DOHH2 (cell line): ENCODE results near the gene SDC1.
"Not testable (repeated sequence)": the region's sequence is repeated elsewhere in the genome, so short reads cannot be mapped to it uniquely, and the experiment has no call there.

Experiments used
- H3F3A ChIP-seq: fragments of 200-600 bp; sonication (generic), shearing (Covaris generic); 2 replicates; pipeline ENCODE4 v1.6.0; 2016; ENCODE audit warnings: antibody characterized with exemption, mild to moderate bottlenecking; ENCODE audit not compliant: control insufficient read depth, insufficient read depth
- H3K27ac ChIP-seq: fragments of 200-600 bp; sonication (generic); 2 replicates; pipeline ENCODE4 v1.5.1; 2014; ENCODE audit warnings: low read depth, mild to moderate bottlenecking, low read length, moderate library complexity
- H3K27me3 ChIP-seq: fragments of 200-600 bp; sonication (generic); 2 replicates; pipeline ENCODE4 v1.6.1; 2014; ENCODE audit warnings: mild to moderate bottlenecking, low read length, mixed read lengths; ENCODE audit not compliant: control insufficient read depth
- H3K36me3 ChIP-seq: fragments of 200-600 bp; sonication (generic); 2 replicates; pipeline ENCODE4 v1.6.1; 2014; ENCODE audit warnings: mild to moderate bottlenecking, low read length, moderate library complexity, mixed read lengths; ENCODE audit not compliant: control insufficient read depth
- H3K4me1 ChIP-seq: fragments of 200-600 bp; sonication (generic); 2 replicates; pipeline ENCODE4 v1.6.1; 2014; ENCODE audit warnings: mild to moderate bottlenecking, low read length, mixed read lengths; ENCODE audit not compliant: control insufficient read depth
- H3K4me2 ChIP-seq: fragments of 200-600 bp; sonication (generic); 2 replicates; pipeline ENCODE4 v1.6.0; 2014; ENCODE audit warnings: mild to moderate bottlenecking, low read length, moderate library complexity
- H3K4me3 ChIP-seq: fragments of 200-600 bp; sonication (generic); 2 replicates; pipeline ENCODE4 v1.5.1; 2014; ENCODE audit warnings: mild to moderate bottlenecking, low read length, mixed read lengths
- H3K79me2 ChIP-seq: fragments of 200-600 bp; sonication (generic); 2 replicates; pipeline ENCODE4 v1.6.1; 2014; ENCODE audit warnings: mild to moderate bottlenecking, low read length, mixed read lengths; ENCODE audit not compliant: control insufficient read depth
- H3K9me2 ChIP-seq: fragments of 200-600 bp; sonication (generic); replicated peaks from 2 replicates; pipeline ENCODE4 v1.6.1; 2014; ENCODE audit warnings: mild to moderate bottlenecking, low read length, mixed read lengths; ENCODE audit not compliant: control insufficient read depth
- H3K9me3 ChIP-seq: fragments of 200-600 bp; sonication (generic); 2 replicates; pipeline ENCODE4 v1.6.1; 2014; ENCODE audit warnings: antibody characterized with exemption, low read length, mixed read lengths; ENCODE audit not compliant: control insufficient read depth, insufficient read depth
- H4K20me1 ChIP-seq: fragments of 200-600 bp; sonication (generic); 2 replicates; pipeline ENCODE4 v1.6.0; 2014; ENCODE audit warnings: low read depth, mild to moderate bottlenecking, antibody characterized with exemption, low read length, moderate library complexity; ENCODE audit not compliant: control insufficient read depth, insufficient read depth
- CTCF ChIP-seq: fragments of 200-600 bp; sonication (generic); IDR thresholded peaks from one replicate; pipeline ENCODE4 v1.5.1; 2014; ENCODE audit warnings: antibody characterized with exemption, mild to moderate bottlenecking, low read depth, low read length; ENCODE audit not compliant: poor library complexity, severe bottlenecking
- EZH2phosphoT487 ChIP-seq: fragments of 200-600 bp; sonication (generic); IDR thresholded peaks from 2 replicates; pipeline ENCODE4 v1.6.1; 2017; ENCODE audit warnings: borderline replicate concordance, mild to moderate bottlenecking, antibody characterized with exemption, low read length, moderate library complexity, mixed read lengths

Gene SDC1

GRCh38 chr2:20249170-20249569 lies 24.2 kb upstream of the SDC1 start:
- no peak overlapping the region for H3K4me3 ChIP-seq
- TF ChIP-seq EZH2phosphoT487 (no peak), CTCF (no peak)
- H3K79me2 ChIP-seq: no peaks in the 10 kb centered on the region
- H4K20me1 ChIP-seq: no peaks in the 10 kb centered on the region
- H3K4me1 ChIP-seq: no peaks in the 10 kb centered on the region
- peaks cover 67% of the 10 kb centered on the region for H3K36me3 ChIP-seq
- H3K9me2 ChIP-seq: no peaks in the 10 kb centered on the region
- no peaks in the 10 kb centered on the region for H3K9me3 ChIP-seq
- H3K4me2 ChIP-seq: no peak overlapping the region
- H3F3A ChIP-seq: peaks cover 24% of the 10 kb centered on the region
- no peaks in the 10 kb centered on the region for H3K27me3 ChIP-seq
- H3K27ac ChIP-seq: no peak overlapping the region

GRCh38 chr2:20247084-20247483 lies 22.2 kb upstream of the SDC1 start:
- peaks cover 46% of the 10 kb centered on the region for H3K36me3 ChIP-seq
- TF ChIP-seq CTCF (no peak), EZH2phosphoT487 (no peak)

GRCh38 chr2:20243637-20244036 lies 18.7 kb upstream of the SDC1 start:
- H3K9me3 ChIP-seq, H4K20me1 ChIP-seq, H3K9me2 ChIP-seq, H3K79me2 ChIP-seq, H3K27ac ChIP-seq, H3K27me3 ChIP-seq, H3K4me1 ChIP-seq, H3K4me3 ChIP-seq, H3K4me2 ChIP-seq: not testable (repeated sequence)
- Histone ChIP-seq H3K36me3 (peaks cover 13% of the 10 kb centered on the region), H3F3A (peaks cover 19% of the 10 kb centered on the region; the same call in 1 of the 2 replicates)

More at GRCh38 chr2:20247084-20247483, 22.2 kb upstream of the SDC1 start:
- Histone ChIP-seq H3K9me2 (no peaks in the 10 kb centered on the region), H4K20me1 (no peaks in the 10 kb centered on the region), H3K4me3 (no peak overlapping the region), H3F3A (peaks cover 22% of the 10 kb centered on the region), H3K27ac (no peak overlapping the region), H3K9me3 (no peaks in the 10 kb centered on the region), H3K4me2 (no peak overlapping the region), H3K27me3 (no peaks in the 10 kb centered on the region), H3K79me2 (no peaks in the 10 kb centered on the region), H3K4me1 (no peaks in the 10 kb centered on the region)

GRCh38 chr2:20242727-20243377 lies 17.9 kb upstream of the SDC1 start:
- Histone ChIP-seq H3K9me3 (no peaks in the 10 kb centered on the region; the same call in 1 of the 2 replicates), H3K27ac (no peak overlapping the region)
- no peak for TF ChIP-seq EZH2phosphoT487
- no peak for TF ChIP-seq CTCF

More at GRCh38 chr2:20242727-20243377, 17.9 kb upstream of the SDC1 start:
- Histone ChIP-seq H3K79me2 (no peaks in the 10 kb centered on the region), H4K20me1 (no peaks in the 10 kb centered on the region), H3K27me3 (peaks cover 3% of the 10 kb centered on the region), H3K4me2 (no peak overlapping the region), H3K9me2 (no peaks in the 10 kb centered on the region), H3K36me3 (peaks cover 7% of the 10 kb centered on the region), H3F3A (peaks cover 17% of the 10 kb centered on the region; the same call in 1 of the 2 replicates), H3K4me1 (no peaks in the 10 kb centered on the region), H3K4me3 (no peak overlapping the region)
